Aorta (tissue), 5 donors: ENCODE data around the gene CFDP1. TPM values are rescaled to one million over a fixed set of nuclear protein-coding genes. Genes with fewer than 3 reads are reported as not detected.
A peak's percentile ranks its signal among the peaks of the same experiment; 100 is the strongest.

Experiments
- ATAC-seq: fragments of 200-7000 bp; cut with Tn5 transposase; one replicate; pipeline ENCODE4 v1.9.1; 2022; ENCODE audit warnings: moderate library complexity; ENCODE audit not compliant: low FRiP score
- DNase-seq, 2 donors: peaks; one replicate each; pipeline ENCODE4 v3.0.0-alpha.2; 2020
- H3K27ac ChIP-seq, 2 donors: one replicate each; pipeline ENCODE4 v1.5.1; 2013; ENCODE audit warnings: low read length in 2 of 2, mild to moderate bottlenecking in 2 of 2, moderate library complexity in 2 of 2, control low read depth in 1 of 2, inconsistent platforms in 1 of 2, low read depth in 1 of 2
- H3K27me3 ChIP-seq, 2 donors: one replicate each; pipeline ENCODE4 v1.6.1; 2013; ENCODE audit warnings: control low read depth in 1 of 2, low read length in 1 of 2, mild to moderate bottlenecking in 1 of 2, moderate library complexity in 1 of 2; ENCODE audit not compliant: insufficient read depth in 2 of 2, control insufficient read depth in 1 of 2
- H3K36me3 ChIP-seq, 2 donors: one replicate each; pipeline ENCODE4 v1.6.1; 2013; ENCODE audit warnings: control low read depth in 1 of 2, low read length in 1 of 2, mild to moderate bottlenecking in 1 of 2; ENCODE audit not compliant: insufficient read depth in 2 of 2, control insufficient read depth in 1 of 2
- H3K4me1 ChIP-seq, 2 donors: one replicate each; pipeline ENCODE4 v1.6.1; 2013; ENCODE audit warnings: low read length in 2 of 2, control low read depth in 1 of 2, mild to moderate bottlenecking in 1 of 2, moderate library complexity in 1 of 2; ENCODE audit not compliant: insufficient read depth in 2 of 2, control insufficient read depth in 1 of 2
- H3K4me3 ChIP-seq, 2 donors: one replicate each; pipeline ENCODE4 v1.5.1; 2013; ENCODE audit warnings: low read length in 2 of 2, control low read depth in 1 of 2, mild to moderate bottlenecking in 1 of 2
- H3K9me3 ChIP-seq: one replicate; pipeline ENCODE4 v1.6.1; 2013; ENCODE audit warnings: mild to moderate bottlenecking, low read length; ENCODE audit not compliant: control insufficient read depth
- WGBS, 2 donors: extraction: QIAGEN DNeasy Blood & Tissue Kit; methylation state at CpG; one replicate each; pipeline ENCODE4 v1.1.7; 2013; 5-methylcytosine and 5-hydroxymethylcytosine counted together
- intact Hi-C, 2 donors: fragments of 100-400 bp; cut with DNase I; formaldehyde crosslinking; loops; one replicate each; pipeline versions ENCODE4 v1.14.2 to v1.15.0; 2022
- polyA plus RNA-seq, 2 donors: library from polyadenylated mRNA; stranded (reverse); fragments of 200-250 nt; gene quantifications; one replicate each; pipeline ENCODE4 v1.2.3, GENCODE V29; 2013
- total RNA-seq, 2 donors: library from RNA; stranded (reverse); fragmentation: NEBNext Ultra II Directional; extraction: Animal tissue kit (Norgen Biotek cat#: 25700); gene quantifications; one replicate each; pipeline ENCODE4 v1.2.1, GENCODE V29; 2021
- donor health status: healthy with polysubstance abuse.
- donor health status: Bipolar disorder and iron deficiency.
- donor health status: DM: no; HTN: no; CAD: no.
- donor health status: DM: no; HTN: no; CAD: no.
- donor health status: DM: yes; HTN: yes; CAD: no.

The CFDP1 gene
- total and polyA plus RNA-seq, 4 donors = 52.8 to 111 (median 57.5) TPM

- 64 to 66% methylated on average over 2 of the region's 2 CpGs for WGBS, 2 donors
- intact Hi-C loops = no loop called here
- Histone ChIP-seq H3K36me3 (peaks cover 0 to 1% of the 10 kb centered on the region in 2 donors), H3K9me3 (no peaks in the 10 kb centered on the region), H3K27me3 (no peaks in the 10 kb centered on the region), H3K4me3 (no peak overlapping the region), H3K4me1 (no peaks in the 10 kb centered on the region), H3K27ac (no peak overlapping the region)
- no peak for ATAC-seq
- no peak for DNase-seq
These were observed 99.6 kb downstream of the CFDP1 start for GRCh38 chr16:75333721-75334163.

GRCh38 chr16:75329943-75330342 lies 103.4 kb downstream of the CFDP1 start:
- DNase-seq (no peak), ATAC-seq (no peak)
- Histone ChIP-seq H3K27ac (no peak overlapping the region), H3K36me3 (no peaks in the 10 kb centered on the region), H3K4me1 (no peaks in the 10 kb centered on the region), H3K9me3 (no peaks in the 10 kb centered on the region), H3K27me3 (no peaks in the 10 kb centered on the region), H3K4me3 (no peak overlapping the region)
- intact Hi-C loops = no loop called here
- 80 to 89% methylated on average over 4 of the region's 4 CpGs for WGBS, 2 donors

- H3K27me3 ChIP-seq = no peaks in the 10 kb centered on the region
- H3K27ac ChIP-seq = no peak overlapping the region
- WGBS, 2 donors = 88 to 89% methylated on average over 5 of the region's 5 CpGs
- H3K4me1 ChIP-seq = peaks cover 0 to 2% of the 10 kb centered on the region in 2 donors
- intact Hi-C loops = no loop called here
- H3K4me3 ChIP-seq = no peak overlapping the region
- ATAC-seq (no peak), DNase-seq (no peak)
- no peaks in the 10 kb centered on the region for H3K36me3 ChIP-seq
- H3K9me3 ChIP-seq = no peaks in the 10 kb centered on the region
These were observed 107.0 kb downstream of the CFDP1 start for GRCh38 chr16:75326333-75326732.

GRCh38 chr16:75323933-75324332 lies 109.4 kb downstream of the CFDP1 start:
- intact Hi-C loops = no loop called here
- peaks cover 2 to 10% of the 10 kb centered on the region in 2 donors for H3K4me1 ChIP-seq
- H3K9me3 ChIP-seq = no peaks in the 10 kb centered on the region
- no peak overlapping the region for H3K4me3 ChIP-seq
- DNase-seq = no peak
- WGBS, 2 donors = 56 to 62% methylated on average over 3 of the region's 3 CpGs
- no peak for ATAC-seq
- no peak overlapping the region for H3K27ac ChIP-seq
- no peaks in the 10 kb centered on the region for H3K27me3 ChIP-seq
- H3K36me3 ChIP-seq = no peaks in the 10 kb centered on the region

- WGBS, 2 donors = 67 to 68% methylated on average over 4 of the region's 4 CpGs
- no peak overlapping the region for H3K27ac ChIP-seq
- ATAC-seq (no peak), DNase-seq (no peak)
- H3K9me3 ChIP-seq = no peaks in the 10 kb centered on the region
- intact Hi-C loops = no loop called here
- no peaks in the 10 kb centered on the region for H3K36me3 ChIP-seq
- no peaks in the 10 kb centered on the region for H3K27me3 ChIP-seq
- no peak overlapping the region for H3K4me3 ChIP-seq
- peaks cover 2 to 10% of the 10 kb centered on the region in 2 donors for H3K4me1 ChIP-seq
These were observed 110.1 kb downstream of the CFDP1 start for GRCh38 chr16:75323198-75323597.

GRCh38 chr16:75322740-75323139 lies 110.6 kb downstream of the CFDP1 start:
- ATAC-seq = no peak
- H3K4me1 ChIP-seq = peaks cover 2 to 10% of the 10 kb centered on the region in 2 donors
- intact Hi-C loops = no loop called here
- no peaks in the 10 kb centered on the region for H3K9me3 ChIP-seq
- no peak overlapping the region for H3K4me3 ChIP-seq
- H3K36me3 ChIP-seq = no peaks in the 10 kb centered on the region
- H3K27me3 ChIP-seq = no peaks in the 10 kb centered on the region
- DNase-seq = no peak
- WGBS, 2 donors = 60 to 63% methylated on average over 3 of the region's 3 CpGs
- H3K27ac ChIP-seq = no peak overlapping the region

- Histone ChIP-seq H3K4me3 (no peak overlapping the region), H3K27me3 (no peaks in the 10 kb centered on the region), H3K9me3 (no peaks in the 10 kb centered on the region), H3K36me3 (no peaks in the 10 kb centered on the region), H3K27ac (no peak overlapping the region), H3K4me1 (peaks cover 2 to 10% of the 10 kb centered on the region in 2 donors)
- ATAC-seq = no peak
- DNase-seq = no peak
- intact Hi-C loops = no loop called here
- 20 to 23% methylated on average over 3 of the region's 3 CpGs for WGBS, 2 donors
These were observed 112.9 kb downstream of the CFDP1 start for GRCh38 chr16:75320435-75320834.

- Histone ChIP-seq H3K4me1 (peaks cover 2 to 10% of the 10 kb centered on the region in 2 donors), H3K9me3 (no peaks in the 10 kb centered on the region), H3K4me3 (no peak overlapping the region), H3K36me3 (no peaks in the 10 kb centered on the region), H3K27ac (peak overlapping the region; percentile 12 to 30), H3K27me3 (no peaks in the 10 kb centered on the region)
- DNase-seq = no peak
- 44% methylated on average over 13 of the region's 13 CpGs for WGBS, 2 donors
- no peak for ATAC-seq
- intact Hi-C loops = no loop called here
These were observed 113.5 kb downstream of the CFDP1 start for GRCh38 chr16:75319513-75320411.

GRCh38 chr16:75318737-75319136 lies 114.6 kb downstream of the CFDP1 start:
- Histone ChIP-seq H3K9me3 (no peaks in the 10 kb centered on the region), H3K4me3 (no peak overlapping the region), H3K27me3 (no peaks in the 10 kb centered on the region), H3K27ac (no peak overlapping the region), H3K4me1 (peaks cover 0 to 10% of the 10 kb centered on the region in 2 donors), H3K36me3 (no peaks in the 10 kb centered on the region)
- intact Hi-C loops = no loop called here
- DNase-seq (no peak), ATAC-seq (no peak)
- WGBS, 2 donors = 95 to 96% methylated on average over 3 of the region's 3 CpGs
